Activated T-cell treated with anti-CD3 and anti-CD28 coated beads, Interleukin-2, amount 50 U/mL, for 24 hours (primary cell): ENCODE measurements around the gene SPDEF.

ENCODE experiments used
- DNase-seq: peaks from one replicate; pipeline ENCODE4 v3.0.0-alpha.2; 2020
- H3K27ac Mint-ChIP-seq: 2 replicates; pipeline ENCODE4 v1.8.0; 2020; ENCODE audit warnings: mild to moderate bottlenecking, mixed read lengths
- H3K27me3 Mint-ChIP-seq: 2 replicates; pipeline ENCODE4 v1.8.0; 2020; ENCODE audit warnings: mixed read lengths
- H3K36me3 Mint-ChIP-seq: 2 replicates; pipeline ENCODE4 v1.8.0; 2020; ENCODE audit warnings: low read depth, mixed read lengths
- H3K4me1 Mint-ChIP-seq: 2 replicates; pipeline ENCODE4 v1.8.0; 2020; ENCODE audit warnings: low read depth, mixed read lengths
- H3K4me3 Mint-ChIP-seq: 2 replicates; pipeline ENCODE4 v1.8.0; 2020; ENCODE audit warnings: mild to moderate bottlenecking, moderate library complexity, mixed read lengths
- H3K9me3 Mint-ChIP-seq: 2 replicates; pipeline ENCODE4 v1.8.0; 2020; ENCODE audit warnings: mixed read lengths

The SPDEF gene

GRCh38 chr6:34549026-34549803, 6.9 kb downstream of the SPDEF start:
- Mint-ChIP-seq H3K4me1 (peaks cover 4% of the 10 kb centered on the region), H3K27me3 (no peaks in the 10 kb centered on the region), H3K36me3 (no peaks in the 10 kb centered on the region), H3K4me3 (no peak overlapping the region), H3K9me3 (no peaks in the 10 kb centered on the region), H3K27ac (no peak overlapping the region)
- DNase-seq: no peak

GRCh38 chr6:34547701-34548644, 8.2 kb downstream of the SPDEF start:
- Mint-ChIP-seq H3K9me3 (no peaks in the 10 kb centered on the region), H3K27ac (no peak overlapping the region), H3K27me3 (no peaks in the 10 kb centered on the region), H3K36me3 (no peaks in the 10 kb centered on the region), H3K4me3 (no peak overlapping the region), H3K4me1 (no peaks in the 10 kb centered on the region)
- no peak for DNase-seq

- Mint-ChIP-seq H3K9me3 (no peaks in the 10 kb centered on the region), H3K27ac (no peak overlapping the region), H3K4me3 (no peak overlapping the region), H3K27me3 (no peaks in the 10 kb centered on the region), H3K4me1 (no peaks in the 10 kb centered on the region), H3K36me3 (no peaks in the 10 kb centered on the region)
- no peak for DNase-seq
Measured at GRCh38 chr6:34546551-34547321, 9.4 kb downstream of the SPDEF start.

GRCh38 chr6:34544776-34545471, 11.2 kb downstream of the SPDEF start:
- H3K27ac Mint-ChIP-seq: no peak overlapping the region
- no peaks in the 10 kb centered on the region for H3K4me1 Mint-ChIP-seq
- H3K4me3 Mint-ChIP-seq: no peak overlapping the region
- H3K9me3 Mint-ChIP-seq: no peaks in the 10 kb centered on the region
- H3K27me3 Mint-ChIP-seq: no peaks in the 10 kb centered on the region
- no peaks in the 10 kb centered on the region for H3K36me3 Mint-ChIP-seq
- DNase-seq: no peak

- DNase-seq: no peak
- Mint-ChIP-seq H3K27me3 (no peaks in the 10 kb centered on the region), H3K4me1 (no peaks in the 10 kb centered on the region), H3K4me3 (no peak overlapping the region), H3K27ac (no peak overlapping the region), H3K9me3 (no peaks in the 10 kb centered on the region), H3K36me3 (no peaks in the 10 kb centered on the region)
Measured at GRCh38 chr6:34544052-34544604, 12.0 kb downstream of the SPDEF start.

- H3K36me3 Mint-ChIP-seq: no peaks in the 10 kb centered on the region
- H3K9me3 Mint-ChIP-seq: no peaks in the 10 kb centered on the region
- no peak overlapping the region for H3K4me3 Mint-ChIP-seq
- H3K27me3 Mint-ChIP-seq: no peaks in the 10 kb centered on the region
- H3K4me1 Mint-ChIP-seq: no peaks in the 10 kb centered on the region
- no peak for DNase-seq
- H3K27ac Mint-ChIP-seq: no peak overlapping the region
Measured at GRCh38 chr6:34543421-34543820, 12.7 kb downstream of the SPDEF start.

- no peaks in the 10 kb centered on the region for H3K9me3 Mint-ChIP-seq
- no peaks in the 10 kb centered on the region for H3K36me3 Mint-ChIP-seq
- no peak overlapping the region for H3K4me3 Mint-ChIP-seq
- H3K27ac Mint-ChIP-seq: no peak overlapping the region
- no peak for DNase-seq
- H3K27me3 Mint-ChIP-seq: no peaks in the 10 kb centered on the region
- no peaks in the 10 kb centered on the region for H3K4me1 Mint-ChIP-seq
Measured at GRCh38 chr6:34540841-34541240, 15.3 kb downstream of the SPDEF start.

GRCh38 chr6:34540222-34540621, 15.9 kb downstream of the SPDEF start:
- Mint-ChIP-seq H3K36me3 (no peaks in the 10 kb centered on the region), H3K27ac (no peak overlapping the region)

GRCh38 chr6:34539181-34539580, 16.9 kb downstream of the SPDEF start:
- no peak overlapping the region for H3K27ac Mint-ChIP-seq
- H3K27me3 Mint-ChIP-seq: no peaks in the 10 kb centered on the region
- no peaks in the 10 kb centered on the region for H3K4me1 Mint-ChIP-seq
- H3K9me3 Mint-ChIP-seq: no peaks in the 10 kb centered on the region
- no peaks in the 10 kb centered on the region for H3K36me3 Mint-ChIP-seq
- DNase-seq: no peak
- H3K4me3 Mint-ChIP-seq: no peak overlapping the region

More at GRCh38 chr6:34540222-34540621, 15.9 kb downstream of the SPDEF start:
- Mint-ChIP-seq H3K27me3 (no peaks in the 10 kb centered on the region), H3K4me1 (no peaks in the 10 kb centered on the region), H3K4me3 (no peak overlapping the region), H3K9me3 (no peaks in the 10 kb centered on the region)
- DNase-seq: no peak

GRCh38 chr6:34538581-34538980, 17.5 kb downstream of the SPDEF start:
- Mint-ChIP-seq H3K27me3 (no peaks in the 10 kb centered on the region), H3K36me3 (no peaks in the 10 kb centered on the region), H3K4me3 (no peak overlapping the region), H3K9me3 (no peaks in the 10 kb centered on the region), H3K27ac (no peak overlapping the region), H3K4me1 (no peaks in the 10 kb centered on the region)
- no peak for DNase-seq

- DNase-seq: no peak
- Mint-ChIP-seq H3K27me3 (no peaks in the 10 kb centered on the region), H3K4me3 (no peak overlapping the region), H3K27ac (no peak overlapping the region), H3K9me3 (no peaks in the 10 kb centered on the region), H3K36me3 (no peaks in the 10 kb centered on the region), H3K4me1 (no peaks in the 10 kb centered on the region)
Measured at GRCh38 chr6:34537922-34538550, 18.1 kb downstream of the SPDEF start.

- no peak for DNase-seq
- Mint-ChIP-seq H3K36me3 (no peaks in the 10 kb centered on the region), H3K9me3 (no peaks in the 10 kb centered on the region), H3K4me3 (no peak overlapping the region), H3K27me3 (no peaks in the 10 kb centered on the region), H3K27ac (no peak overlapping the region), H3K4me1 (no peaks in the 10 kb centered on the region)
Measured at GRCh38 chr6:34536959-34537848, 18.9 kb downstream of the SPDEF start.
